CMK (cell line): ENCODE results near the gene TENM4.
A peak's percentile ranks its signal among the peaks of the same experiment; 100 is the strongest.

ENCODE experiments used
- DNase-seq: peaks from one replicate; pipeline ENCODE4 v3.0.0-alpha.2; 2010; ENCODE audit warnings: low read depth

Gene TENM4

DNA sequence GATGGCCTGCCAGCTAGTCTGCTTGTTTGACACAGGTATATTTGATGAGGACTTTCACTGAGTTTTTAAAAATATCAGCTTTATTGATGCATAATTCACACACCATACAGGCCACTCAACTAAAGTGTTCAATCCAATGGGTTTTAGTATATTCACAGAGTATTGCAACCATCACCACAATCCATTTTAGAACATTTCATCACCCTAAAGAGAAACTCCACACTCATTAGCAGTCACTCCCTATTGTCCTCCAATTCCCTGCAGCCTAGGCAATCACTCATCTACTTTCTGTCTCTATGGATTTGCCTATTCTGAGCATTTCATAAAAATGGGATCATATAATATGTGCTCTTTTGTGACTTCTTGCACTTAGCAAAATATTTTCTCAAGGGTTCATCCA is 468.2 kb downstream of the TENM4 start:
- no peak for DNase-seq

DNA sequence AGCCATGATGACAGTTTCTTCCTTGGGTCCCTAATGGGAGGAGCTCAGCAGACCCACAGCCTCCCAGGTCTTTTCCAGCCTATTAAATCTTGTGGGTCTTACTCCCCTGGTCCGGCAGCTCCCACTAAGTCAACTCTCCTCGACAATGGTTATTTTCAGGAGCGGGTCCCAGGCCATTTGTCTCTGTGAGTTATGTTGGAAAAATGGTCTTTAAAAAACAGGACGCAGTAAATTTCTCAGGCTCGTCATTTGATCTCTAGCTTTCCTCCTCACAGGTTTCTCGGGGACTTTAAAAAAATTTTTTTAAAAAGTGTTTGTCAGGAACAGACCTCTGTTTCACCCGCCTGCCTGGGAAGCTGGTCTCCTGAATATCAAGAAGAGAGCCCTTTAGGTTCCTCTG is 468.7 kb downstream of the TENM4 start:
- DNase-seq = no peak

DNA sequence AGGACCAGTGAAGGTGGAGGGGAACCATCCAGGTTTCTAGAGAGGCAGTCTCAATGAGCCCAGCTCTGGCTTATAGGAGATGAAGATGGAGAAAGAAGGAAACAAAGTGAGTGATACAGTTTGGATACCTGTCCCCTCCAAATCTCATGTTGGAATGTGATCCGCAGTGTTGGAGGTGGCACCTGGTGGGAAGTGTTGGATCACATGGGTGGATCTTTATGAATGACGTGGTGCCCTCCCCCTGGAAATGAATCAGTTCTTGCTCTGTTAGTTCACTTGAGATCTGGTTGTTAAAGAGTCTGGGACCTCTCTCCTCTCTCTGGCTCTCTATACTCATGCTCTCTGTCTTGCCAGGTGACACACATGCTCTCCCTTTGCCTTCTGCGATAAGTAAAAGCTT is 473.0 kb downstream of the TENM4 start:
- DNase-seq = no peak

- no peak for DNase-seq
These were observed 475.4 kb downstream of the TENM4 start for GRCh38 chr11:78965432-78965831.

DNA sequence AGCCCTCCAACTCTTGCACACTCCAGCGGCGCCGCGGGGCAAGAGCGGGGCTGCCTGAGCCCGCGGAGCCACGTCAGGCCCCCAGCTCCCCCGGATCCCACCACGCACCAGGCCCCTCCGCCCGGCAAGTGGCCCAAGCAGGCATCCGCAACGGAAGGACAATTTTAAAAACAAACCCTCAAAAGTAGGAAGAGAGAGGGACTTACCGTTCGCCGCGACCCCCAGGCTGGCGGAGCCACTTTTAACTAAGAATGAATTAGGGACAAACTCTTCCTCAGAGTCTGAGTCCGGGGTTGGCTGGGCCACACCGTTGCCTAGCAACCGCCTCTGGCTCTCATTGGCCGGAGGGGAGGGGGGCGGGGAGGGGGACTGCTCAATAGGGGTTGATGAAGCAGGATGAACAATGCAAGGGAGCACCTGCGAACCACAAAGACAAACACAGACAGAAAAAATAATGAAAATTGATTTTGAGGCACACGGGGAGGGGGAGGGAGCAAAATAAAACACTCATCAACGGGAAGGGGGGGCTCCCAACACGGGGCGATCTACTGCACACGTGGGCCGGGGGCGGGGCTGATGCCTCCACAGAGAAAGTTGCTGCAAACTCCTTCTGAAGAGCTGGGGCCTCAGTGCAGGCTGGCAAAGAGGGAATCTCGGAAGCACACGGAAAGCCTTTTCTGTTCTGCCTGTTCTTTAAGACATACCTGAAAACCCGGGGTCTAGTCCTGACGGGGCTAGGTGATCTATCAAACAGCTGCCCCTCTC is 478.7 kb downstream of the TENM4 start:
- no peak for DNase-seq

GRCh38 chr11:78961247-78961646 is 479.6 kb downstream of the TENM4 start:
- no peak for DNase-seq

- no peak for DNase-seq
These were observed 482.4 kb downstream of the TENM4 start for GRCh38 chr11:78958444-78958843.

DNA sequence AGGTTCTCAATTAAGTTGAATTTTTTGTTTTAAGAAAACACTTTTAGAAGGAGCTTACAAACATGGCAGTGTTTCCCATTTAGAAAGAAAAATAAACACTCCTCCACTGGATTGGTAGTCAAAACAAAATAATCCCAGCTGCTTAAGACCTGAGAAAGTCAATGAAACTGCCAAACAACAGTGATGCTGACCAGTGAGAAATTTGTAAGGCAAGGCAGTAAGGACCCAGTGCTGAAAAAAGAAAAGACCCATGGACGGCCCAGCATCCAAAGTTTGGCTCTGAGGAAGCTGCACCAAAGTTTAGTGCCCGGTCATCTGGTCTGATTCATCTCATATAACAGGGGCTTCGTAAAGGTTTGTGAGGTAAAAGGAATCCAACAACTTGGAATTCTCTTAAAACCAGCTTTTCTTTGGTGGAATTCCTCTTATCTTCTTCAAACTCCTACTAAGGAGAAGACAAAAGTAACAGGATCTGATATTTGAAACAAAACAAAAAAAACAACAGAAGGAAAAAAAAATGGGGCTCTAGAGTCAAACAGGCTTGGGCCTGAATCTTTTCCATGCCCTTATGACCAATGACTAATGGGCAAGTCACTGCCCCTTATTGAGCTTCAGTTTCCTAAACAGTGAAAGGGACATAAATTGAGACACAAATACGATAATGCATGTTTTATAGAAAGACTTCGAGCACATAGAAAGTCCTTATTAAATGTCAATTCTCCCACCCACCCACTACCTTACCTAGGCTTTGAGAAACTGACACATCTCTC is 483.2 kb downstream of the TENM4 start:
- DNase-seq = no peak

- no peak for DNase-seq
These were observed 486.1 kb downstream of the TENM4 start for GRCh38 chr11:78954696-78955095.

- no peak for DNase-seq
These were observed 486.6 kb downstream of the TENM4 start for GRCh38 chr11:78954261-78954660.

- no peak for DNase-seq
These were observed 487.9 kb downstream of the TENM4 start for GRCh38 chr11:78952890-78953289.

- no peak for DNase-seq
These were observed 488.7 kb downstream of the TENM4 start for GRCh38 chr11:78952175-78952574.

DNA sequence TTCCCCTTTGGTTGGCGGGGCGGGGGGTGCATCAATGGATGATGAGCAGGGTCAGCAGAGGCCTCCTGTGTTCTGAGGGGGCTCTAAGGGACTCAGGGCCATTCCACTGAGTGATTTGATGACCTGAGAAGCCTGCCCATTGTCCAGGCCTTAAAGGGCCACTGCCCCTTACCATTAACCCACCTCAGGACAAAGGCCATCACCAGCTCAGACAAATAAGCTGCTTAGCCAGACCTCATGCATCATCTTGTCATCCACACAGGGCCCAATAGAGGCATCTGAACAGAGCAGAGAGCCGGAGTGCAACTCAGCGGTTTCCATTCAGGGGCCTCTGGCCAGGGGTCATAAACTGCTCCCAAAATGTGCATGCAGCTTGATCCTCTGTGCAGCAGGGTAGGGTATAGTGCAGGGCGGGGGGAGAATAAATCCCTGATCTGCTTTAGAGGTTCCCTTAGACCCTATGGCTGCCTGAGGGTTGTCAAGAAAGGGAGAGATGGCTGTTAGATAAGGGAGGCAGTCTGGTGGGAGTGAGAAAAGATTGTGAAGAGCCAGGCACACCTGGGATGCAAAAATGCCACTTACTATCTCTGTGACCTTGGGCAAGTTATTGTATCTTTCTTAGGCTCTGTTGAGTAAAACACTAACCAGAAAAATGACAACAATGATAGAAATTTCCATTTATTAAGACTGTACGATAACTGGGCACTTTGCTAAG is 490.7 kb downstream of the TENM4 start:
- no peak for DNase-seq

DNA sequence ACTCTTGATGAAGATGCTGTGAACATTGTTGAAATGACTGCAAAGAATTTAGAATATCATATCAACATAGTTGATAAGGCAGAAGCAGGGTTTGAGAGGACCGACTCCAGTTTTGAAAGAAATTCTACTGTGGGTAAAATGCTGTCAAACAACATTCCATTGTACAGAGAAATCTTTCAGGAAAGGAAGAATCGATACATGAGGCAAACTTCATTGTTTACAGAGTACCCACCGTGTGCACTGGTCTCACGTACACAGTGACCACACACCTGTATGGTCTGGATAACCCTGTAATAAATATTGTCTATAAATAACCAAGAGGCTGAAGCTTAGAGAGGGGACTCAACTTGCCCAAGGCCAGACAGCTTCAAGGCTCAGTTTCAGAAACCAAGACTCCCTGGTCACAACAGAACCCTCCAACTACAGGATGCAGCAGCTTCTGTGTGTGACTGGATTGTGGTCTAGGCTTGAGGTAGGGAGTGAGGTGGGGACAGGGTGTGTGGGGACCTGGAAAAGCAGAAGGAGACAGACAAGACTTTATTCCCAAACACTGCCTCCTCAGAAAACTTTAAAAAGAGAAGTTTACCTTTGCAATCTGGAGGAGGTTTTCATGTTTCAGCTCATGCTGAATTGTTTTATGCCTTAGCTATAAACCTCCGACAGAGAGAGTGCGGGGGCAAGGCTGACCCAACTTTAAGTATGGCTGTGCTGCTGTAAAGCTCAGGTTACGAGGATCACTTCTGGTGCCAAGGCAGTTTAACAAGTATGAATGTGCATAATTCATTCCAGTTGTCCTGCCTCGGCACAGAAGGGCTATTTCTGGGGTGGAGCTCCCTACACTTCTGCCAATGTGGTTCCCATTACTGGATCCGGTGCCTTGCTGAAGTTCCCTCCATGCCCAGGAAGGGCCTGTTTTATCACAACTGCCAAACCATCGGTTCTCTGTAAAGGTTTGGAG is 493.6 kb downstream of the TENM4 start:
- no peak for DNase-seq

GRCh38 chr11:78943841-78944240 is 497.0 kb downstream of the TENM4 start:
- peak; percentile 24 for DNase-seq

DNA sequence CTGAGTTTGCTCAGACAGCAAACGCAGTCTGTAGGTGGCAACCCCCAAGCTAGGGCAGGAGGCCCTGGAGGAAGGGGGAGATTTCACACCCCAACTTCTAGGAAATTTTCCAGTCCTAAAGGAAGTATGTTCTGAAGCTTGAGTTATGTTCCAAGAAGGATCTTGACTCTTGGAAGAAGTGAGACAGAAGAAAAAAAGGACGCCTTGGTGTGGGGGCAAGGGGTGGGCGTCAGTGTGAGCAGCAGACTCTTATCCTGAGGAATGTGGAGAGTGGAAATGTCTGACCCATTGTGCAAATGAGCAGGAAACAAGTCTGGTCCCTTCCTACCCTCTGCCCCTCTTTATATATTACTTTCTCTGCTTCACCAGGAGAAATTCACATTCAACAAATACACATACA is 497.7 kb downstream of the TENM4 start:
- no peak for DNase-seq

DNA sequence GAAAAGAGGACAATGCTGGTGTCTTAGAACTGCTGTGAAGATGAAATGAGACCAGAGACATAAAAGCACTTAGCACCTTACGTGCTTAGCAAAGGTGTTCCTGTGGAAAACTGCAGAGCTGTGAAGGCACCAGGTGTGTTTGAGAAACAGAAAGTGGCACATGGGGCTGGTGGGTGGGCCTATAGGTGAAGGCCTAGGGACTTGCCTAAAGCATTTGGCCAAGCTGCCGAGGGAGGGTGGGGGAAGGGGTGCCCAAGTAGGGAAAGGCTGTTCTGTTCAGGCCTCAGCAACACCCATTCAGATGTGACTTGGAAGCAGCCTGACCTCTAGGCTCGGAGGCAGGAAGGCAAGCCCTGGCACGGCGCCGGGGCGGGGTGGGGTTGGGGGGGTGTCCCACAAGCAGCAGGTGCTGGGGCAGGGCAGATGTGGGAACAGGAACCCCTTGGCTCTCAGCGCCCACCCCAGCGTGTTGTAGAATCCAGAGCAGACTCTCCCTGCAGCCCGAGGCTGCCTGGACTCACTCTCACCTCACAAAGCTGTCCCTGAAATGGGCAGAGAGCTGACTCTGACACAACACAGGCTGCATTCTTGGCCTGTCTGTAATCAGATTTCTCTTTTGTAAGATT is 499.5 kb downstream of the TENM4 start:
- no peak for DNase-seq

- no peak for DNase-seq
These were observed 500.2 kb downstream of the TENM4 start for GRCh38 chr11:78940500-78941225.

- no peak for DNase-seq
These were observed 501.9 kb downstream of the TENM4 start for GRCh38 chr11:78938971-78939370.

- DNase-seq = no peak
These were observed 502.8 kb downstream of the TENM4 start for GRCh38 chr11:78938036-78938435.
